Endothelial cell of umbilical vein (primary cell): ENCODE data around the gene ADAMTS17.

ENCODE experiments used
- CTCF ChIP-seq, 2 donors: IDR thresholded peaks; 1 replicate in 1 of 2; 2 replicates in 1 of 2; pipeline ENCODE4 v1.5.1; 2011; ENCODE audit warnings: low read length in 2 of 2, mild to moderate bottlenecking in 2 of 2, moderate library complexity in 2 of 2, control low read depth in 1 of 2, inconsistent platforms in 1 of 2, low read depth in 1 of 2; ENCODE audit not compliant: insufficient read depth in 1 of 2; ENCODE audit errors: extremely low read depth in 1 of 2
- EZH2 ChIP-seq: IDR thresholded peaks from 2 replicates; pipeline ENCODE4 v1.6.1; 2012; ENCODE audit warnings: borderline replicate concordance, low read depth, mild to moderate bottlenecking, moderate library complexity, low read length, inconsistent platforms; ENCODE audit not compliant: severe bottlenecking
- MAX ChIP-seq: IDR thresholded peaks from 2 replicates; pipeline ENCODE4 v1.6.1; 2011; ENCODE audit not compliant: insufficient read depth, insufficient read length
- MYC ChIP-seq: IDR thresholded peaks from one replicate; pipeline ENCODE4 v1.6.1; 2011; ENCODE audit warnings: mild to moderate bottlenecking, low read depth, low read length
- POLR2A ChIP-seq: IDR thresholded peaks from 2 replicates; pipeline ENCODE4 v1.6.1; 2012; ENCODE audit warnings: low read depth, mild to moderate bottlenecking, control low read depth, low read length
- POLR2AphosphoS5 ChIP-seq: IDR thresholded peaks from 2 replicates; pipeline ENCODE4 v1.6.1; 2012; ENCODE audit warnings: low read depth, mild to moderate bottlenecking, control low read depth, low read length, moderate library complexity; ENCODE audit not compliant: insufficient read depth

- TF ChIP-seq POLR2AphosphoS5: no peak
- TF ChIP-seq CTCF (IDR thresholded peaks at IDR 0.05; ENCODE audit: extremely low read depth in 1 of 2, insufficient read depth in 1 of 2, low read depth in 1 of 2, low read length in 2 of 2): no peak
- TF ChIP-seq MYC: no peak
- no peak for TF ChIP-seq POLR2A
- TF ChIP-seq EZH2: no peak
- no peak for TF ChIP-seq MAX
Observed at GRCh38 chr15:100301910-100302431, 39.8 kb downstream of the ADAMTS17 start.
